Midbrain (tissue), 1 donor: Measurements from ENCODE around the gene FOXO1.

ENCODE experiments used
- DNase-seq: peaks from one replicate; lab custom pipeline; 2025; lab: John Stamatoyannopoulos, UW

FOXO1 gene

GRCh38 chr13:40506592-40507446 is 159.6 kb downstream of the FOXO1 start:
- DNase-seq: no peak
